ENCODE measurements around the gene GTF3A.

GRCh38 chr13:27423333-27423732 is 1.1 kb upstream of the GTF3A start:
- TF ChIP-seq CTCF (IDR thresholded peaks at IDR 0.05 in 2 of 3, conservative IDR thresholded peaks at IDR 0.05 in 1 of 3; ENCODE audit: borderline replicate concordance in 1 of 3, insufficient read depth in 1 of 3, low read depth in 2 of 3, low read length in 2 of 3) (no peak), REST (IDR thresholded peaks at IDR 0.05; ENCODE audit: low read depth) (no peak), ZNF274 (IDR thresholded peaks at IDR 0.05; ENCODE audit: low read depth, low read length) (no peak), CEBPB (IDR thresholded peaks at IDR 0.05; ENCODE audit: low read depth) (no peak), ZFX (IDR thresholded peaks at IDR 0.05) (no peak), EZH2 (IDR thresholded peaks at IDR 0.05) (no peak), POLR2AphosphoS5 (IDR thresholded peaks at IDR 0.05; ENCODE audit: low read depth, low read length) (no peak), EZH2phosphoT487 (IDR thresholded peaks at IDR 0.05; ENCODE audit: borderline replicate concordance) (no peak), JUND (IDR thresholded peaks at IDR 0.05) (no peak), TCF7L2 (IDR thresholded peaks at IDR 0.05; ENCODE audit: borderline replicate concordance, extremely low read depth, insufficient read depth, insufficient read length) (no peak), RAD21 (IDR thresholded peaks at IDR 0.05; ENCODE audit: low read depth) (no peak), MAX (IDR thresholded peaks at IDR 0.05) (no peak), POLR2A (IDR thresholded peaks at IDR 0.05; ENCODE audit: borderline replicate concordance, extremely low read depth, insufficient read depth, insufficient read length) (no peak), SP1 (IDR thresholded peaks at IDR 0.05; ENCODE audit: low read depth) (no peak)

Data from HCT116 (cell line).